LNCaP clone FGC (cell line): ENCODE results near the gene FRMD4A.

Source experiments
- DNase-seq: peaks from one replicate; pipeline ENCODE4 v3.0.0-alpha.2; 2011; ENCODE audit warnings: low read depth
- H3K4me3 ChIP-seq: 2 replicates; pipeline ENCODE4 v1.5.1; 2011; ENCODE audit warnings: mild to moderate bottlenecking, low read depth, low read length, control low read depth
- CTCF ChIP-seq: IDR thresholded peaks from 2 replicates; pipeline ENCODE4 v1.5.1; 2012; ENCODE audit warnings: mild to moderate bottlenecking; ENCODE audit not compliant: control insufficient read depth, insufficient read depth; ENCODE audit errors: extremely low read depth

Gene FRMD4A

GRCh38 chr10:13815756-13816155 is 515.0 kb downstream of the FRMD4A start:
- no peak overlapping the region for H3K4me3 ChIP-seq
- no peak for TF ChIP-seq CTCF
- DNase-seq: no peak

GRCh38 chr10:13813550-13813949 is 517.2 kb downstream of the FRMD4A start:
- no peak for TF ChIP-seq CTCF
- no peak for DNase-seq
- no peak overlapping the region for H3K4me3 ChIP-seq

- DNase-seq: no peak
- no peak for TF ChIP-seq CTCF
These were observed 517.9 kb downstream of the FRMD4A start for GRCh38 chr10:13812804-13813203.

GRCh38 chr10:13810568-13810967 is 520.2 kb downstream of the FRMD4A start:
- no peak for DNase-seq
- TF ChIP-seq CTCF: no peak
- H3K4me3 ChIP-seq: no peak overlapping the region

More at GRCh38 chr10:13812804-13813203, 517.9 kb downstream of the FRMD4A start:
- H3K4me3 ChIP-seq: no peak overlapping the region

- H3K4me3 ChIP-seq: no peak overlapping the region
- no peak for DNase-seq
- TF ChIP-seq CTCF: no peak
These were observed 521.3 kb downstream of the FRMD4A start for GRCh38 chr10:13809427-13809826.

- TF ChIP-seq CTCF: no peak
- no peak for DNase-seq
- H3K4me3 ChIP-seq: no peak overlapping the region
These were observed 522.0 kb downstream of the FRMD4A start for GRCh38 chr10:13808556-13809391.

GRCh38 chr10:13806419-13806818 is 524.3 kb downstream of the FRMD4A start:
- DNase-seq: no peak
- H3K4me3 ChIP-seq: no peak overlapping the region
- TF ChIP-seq CTCF: no peak
